H9 (cell line): Measurements from ENCODE around the gene DCHS1. TPM values are rescaled to one million over a fixed set of nuclear protein-coding genes. Genes with fewer than 3 reads are reported as not detected.

Experiments
- DNase-seq: peaks from one replicate; pipeline ENCODE4 v3.0.0-alpha.2; 2017
- H2AFZ ChIP-seq: one replicate; pipeline ENCODE4 v1.6.1; 2013; ENCODE audit warnings: mild to moderate bottlenecking, low read length, control low read depth, moderate library complexity
- H2AK5ac ChIP-seq: 2 replicates; pipeline ENCODE4 v1.6.1; 2013; ENCODE audit warnings: low read length, control low read depth, mixed read lengths; ENCODE audit not compliant: insufficient read length
- H2BK120ac ChIP-seq: one replicate; pipeline ENCODE4 v1.6.1; 2013; ENCODE audit warnings: low read depth, mild to moderate bottlenecking, low read length, control low read depth, inconsistent platforms; ENCODE audit not compliant: poor library complexity, severe bottlenecking
- H2BK12ac ChIP-seq: 2 replicates; pipeline ENCODE4 v1.6.1; 2013; ENCODE audit warnings: low read length, control low read depth, mixed read lengths, low read depth; ENCODE audit not compliant: insufficient read length
- H2BK15ac ChIP-seq: 2 replicates; pipeline ENCODE4 v1.6.1; 2013; ENCODE audit warnings: low read depth, low read length, control low read depth
- H2BK20ac ChIP-seq: one replicate; pipeline ENCODE4 v1.6.1; 2013; ENCODE audit warnings: low read depth, mild to moderate bottlenecking, low read length, control low read depth, inconsistent platforms; ENCODE audit not compliant: poor library complexity, severe bottlenecking
- H2BK5ac ChIP-seq: 2 replicates; pipeline ENCODE4 v1.6.1; 2013; ENCODE audit warnings: low read length, control low read depth, mixed read lengths; ENCODE audit not compliant: insufficient read length
- H3K14ac ChIP-seq: 2 replicates; pipeline ENCODE4 v1.6.1; 2013; ENCODE audit warnings: low read length, control low read depth; ENCODE audit not compliant: insufficient read depth
- H3K18ac ChIP-seq: 2 replicates; pipeline ENCODE4 v1.6.1; 2013; ENCODE audit warnings: low read depth, mild to moderate bottlenecking, mixed read lengths, low read length, control low read depth; ENCODE audit not compliant: insufficient read length
- H3K23ac ChIP-seq: 2 replicates; pipeline ENCODE4 v1.6.1; 2013; ENCODE audit warnings: low read length, control low read depth, mixed read lengths, low read depth; ENCODE audit not compliant: insufficient read length
- H3K23me2 ChIP-seq: 2 replicates; pipeline ENCODE4 v1.6.1; 2013; ENCODE audit warnings: low read depth, mild to moderate bottlenecking, mixed read lengths, low read length, control low read depth; ENCODE audit not compliant: insufficient read length, poor library complexity, severe bottlenecking
- H3K27ac ChIP-seq: 2 replicates; pipeline ENCODE4 v1.5.1; 2013; ENCODE audit warnings: low read length, control low read depth, mixed read lengths, low read depth; ENCODE audit not compliant: insufficient read length
- H3K27me3 ChIP-seq: 2 replicates; pipeline ENCODE4 v1.6.1; 2013; ENCODE audit warnings: low read length, control low read depth, inconsistent platforms; ENCODE audit not compliant: insufficient read depth
- H3K4ac ChIP-seq: 2 replicates; pipeline ENCODE4 v1.6.1; 2013; ENCODE audit warnings: low read depth, mild to moderate bottlenecking, control low read depth, inconsistent platforms, low read length, moderate library complexity
- H3K4me1 ChIP-seq: 2 replicates; pipeline ENCODE4 v1.6.1; 2013; ENCODE audit warnings: low read length, control low read depth, inconsistent platforms; ENCODE audit not compliant: insufficient read depth
- H3K4me2 ChIP-seq: 2 replicates; pipeline ENCODE4 v1.6.1; 2013; ENCODE audit warnings: low read length, control low read depth, mixed read lengths; ENCODE audit not compliant: insufficient read length, insufficient read depth
- H3K56ac ChIP-seq: 2 replicates; pipeline ENCODE4 v1.6.1; 2013; ENCODE audit warnings: low read depth, mild to moderate bottlenecking, mixed read lengths, low read length, control low read depth; ENCODE audit not compliant: insufficient read length
- H3K79me1 ChIP-seq: 2 replicates; pipeline ENCODE4 v1.6.1; 2013; ENCODE audit warnings: low read depth, mild to moderate bottlenecking, moderate library complexity, low read length, control low read depth, inconsistent platforms; ENCODE audit not compliant: insufficient read depth, poor library complexity, severe bottlenecking
- H3K79me2 ChIP-seq: 2 replicates; pipeline ENCODE4 v1.6.1; 2013; ENCODE audit warnings: low read length, control low read depth, inconsistent platforms; ENCODE audit not compliant: insufficient read depth
- H3K9ac ChIP-seq: 2 replicates; pipeline ENCODE4 v1.6.1; 2013; ENCODE audit warnings: low read length, control low read depth, mixed read lengths; ENCODE audit not compliant: insufficient read length; ENCODE audit errors: extremely low read depth
- H3K9me3 ChIP-seq: one replicate; pipeline ENCODE4 v1.6.1; 2013; ENCODE audit warnings: low read depth, low read length, inconsistent platforms; ENCODE audit not compliant: control insufficient read depth
- H3T11ph ChIP-seq: one replicate; pipeline ENCODE4 v1.6.1; 2013; ENCODE audit warnings: mild to moderate bottlenecking, low read length, control low read depth, inconsistent platforms
- H4K20me1 ChIP-seq: one replicate; pipeline ENCODE4 v1.6.1; 2013; ENCODE audit not compliant: control insufficient read depth, insufficient read length, insufficient read depth
- H4K5ac ChIP-seq: 2 replicates; pipeline ENCODE4 v1.6.1; 2013; ENCODE audit warnings: low read depth, mild to moderate bottlenecking, mixed read lengths, low read length, control low read depth; ENCODE audit not compliant: insufficient read length
- H4K8ac ChIP-seq: replicated peaks from 2 replicates; pipeline ENCODE4 v1.6.1; 2013; ENCODE audit warnings: low read length, control low read depth, mixed read lengths, low read depth; ENCODE audit not compliant: insufficient read length
- H4K91ac ChIP-seq: 2 replicates; pipeline ENCODE4 v1.6.1; 2013; ENCODE audit warnings: low read depth, mild to moderate bottlenecking, moderate library complexity, mixed read lengths, low read length, control low read depth; ENCODE audit not compliant: insufficient read length
- H3K27ac Mint-ChIP-seq, 3 experiments: 2 replicates in 2 of 3; 3 replicates in 1 of 3; pipeline ENCODE4 v1.8.0; 2020 to 2021; ENCODE audit warnings: mixed read lengths in 3 of 3, mild to moderate bottlenecking in 1 of 3, moderate library complexity in 1 of 3
- H3K27me3 Mint-ChIP-seq: 2 replicates; pipeline ENCODE4 v1.8.0; 2021; ENCODE audit warnings: low read depth, mild to moderate bottlenecking, moderate library complexity, mixed read lengths
- H3K36me3 Mint-ChIP-seq, 3 experiments: 2 replicates in 2 of 3; 3 replicates in 1 of 3; pipeline ENCODE4 v1.8.0; 2020 to 2021; ENCODE audit warnings: low read depth in 3 of 3, mixed read lengths in 3 of 3; ENCODE audit not compliant: insufficient read depth in 1 of 3
- H3K4me1 Mint-ChIP-seq, 2 experiments: 2 replicates each; pipeline ENCODE4 v1.8.0; 2020; ENCODE audit warnings: mixed read lengths in 2 of 2
- H3K4me3 Mint-ChIP-seq, 2 experiments: 2 replicates in 1 of 2; 3 replicates in 1 of 2; pipeline ENCODE4 v1.8.0; 2020 to 2021; ENCODE audit warnings: mild to moderate bottlenecking in 2 of 2, mixed read lengths in 2 of 2, moderate library complexity in 1 of 2
- H3K9me3 Mint-ChIP-seq, 2 experiments: 2 replicates in 1 of 2; 3 replicates in 1 of 2; pipeline ENCODE4 v1.8.0; 2020; ENCODE audit warnings: mild to moderate bottlenecking in 2 of 2, mixed read lengths in 2 of 2, moderate library complexity in 1 of 2
- CTCF ChIP-seq: fragments of 200-600 bp; sonication (generic); conservative IDR thresholded peaks from 3 replicates; pipeline ENCODE4 v1.8.0; 2021; ENCODE audit warnings: antibody characterized with exemption, mild to moderate bottlenecking
- WGBS: extraction: QIAGEN DNeasy Blood & Tissue Kit; methylation state at CpG from one replicate; pipeline ENCODE4 v1.1.7; 2013; ENCODE audit warnings: missing lambda C conversion rate, low lambda C conversion rate, mixed read lengths; ENCODE audit not compliant: insufficient read length; ENCODE audit errors: extremely low coverage; 5-methylcytosine and 5-hydroxymethylcytosine counted together
- total RNA-seq: library from RNA; stranded (reverse); gene quantifications from 2 replicates; pipeline ENCODE4 v1.2.1, GENCODE V29; 2021

Gene DCHS1
- total RNA-seq, 1 experiment from 2014 or later, result 12.5 TPM

- no peak overlapping the region for H2BK20ac ChIP-seq
- Mint-ChIP-seq H3K27ac (no peak overlapping the region; a peak in 1 of 7 replicates), H3K4me3 (peak overlapping the region; percentile 83 to 88), H3K4me1 (peaks cover 24% of the 10 kb centered on the region in 2 experiments), H3K9me3 (no peaks in the 10 kb centered on the region), H3K27me3 (no peaks in the 10 kb centered on the region; the same call in 1 of the 2 replicates), H3K36me3 (peaks cover 32 to 55% (median 54%) of the 10 kb centered on the region in 3 experiments; a peak in 6 of 7 replicates)
- no peaks in the 10 kb centered on the region for H3K9me3 ChIP-seq
- H3K27ac ChIP-seq, result no peak overlapping the region
- H4K5ac ChIP-seq, result no peak overlapping the region
- H3K23me2 ChIP-seq, result peaks cover 12% of the 10 kb centered on the region
- TF ChIP-seq CTCF, result no peak
- no peak overlapping the region for H3T11ph ChIP-seq
- no peak overlapping the region for H2AFZ ChIP-seq
- H2BK5ac ChIP-seq, result no peak overlapping the region
- H3K14ac ChIP-seq, result no peak overlapping the region
- no peaks in the 10 kb centered on the region for H3K79me2 ChIP-seq
- H2BK15ac ChIP-seq, result no peak overlapping the region
- H3K9ac ChIP-seq, result no peak overlapping the region
- no peak overlapping the region for H2BK120ac ChIP-seq
- no peak overlapping the region for H2AK5ac ChIP-seq
- H3K79me1 ChIP-seq, result no peaks in the 10 kb centered on the region
- H4K20me1 ChIP-seq, result no peaks in the 10 kb centered on the region
- peak overlapping the region; percentile 75 for H3K4me2 ChIP-seq
- peak; percentile 26 for DNase-seq
- no peak overlapping the region for H3K56ac ChIP-seq
- H4K91ac ChIP-seq, result no peak overlapping the region
- H3K4me1 ChIP-seq, result no peaks in the 10 kb centered on the region; the same call in 1 of the 2 replicates
- H3K18ac ChIP-seq, result no peak overlapping the region
- H3K27me3 ChIP-seq, result no peaks in the 10 kb centered on the region
- H4K8ac ChIP-seq, result no peak overlapping the region
- H3K4ac ChIP-seq, result no peak overlapping the region
- WGBS, result no CpG with 5 or more reads among the region's 6 CpGs
- no peak overlapping the region for H3K23ac ChIP-seq
- H2BK12ac ChIP-seq, result no peak overlapping the region
Measured at GRCh38 chr11:6610591-6610990, 45.0 kb downstream of the DCHS1 start.
